ACHN (cell line): ENCODE measurements around the gene GRPEL2.
"Not testable (repeated sequence)": the region's sequence is repeated elsewhere in the genome, so short reads cannot be mapped to it uniquely, and the experiment has no call there.

Experiments used
- DNase-seq: peaks from one replicate; pipeline ENCODE4 v3.0.0-alpha.2; 2015
- in situ Hi-C: cut with HindIII; loops from 2 replicates; pipeline ENCODE4 v1.10.0; 2017; ENCODE audit warnings: low sequenced_read_pairs, low pct_ligation_motif_present, low pct_unique_long_range_greater_than_20kb

GRPEL2 gene

GRCh38 chr5:149387081-149387631, 41.9 kb downstream of the GRPEL2 start:
- DNase-seq = no peak
- in situ Hi-C loops = no loop called here

DNA sequence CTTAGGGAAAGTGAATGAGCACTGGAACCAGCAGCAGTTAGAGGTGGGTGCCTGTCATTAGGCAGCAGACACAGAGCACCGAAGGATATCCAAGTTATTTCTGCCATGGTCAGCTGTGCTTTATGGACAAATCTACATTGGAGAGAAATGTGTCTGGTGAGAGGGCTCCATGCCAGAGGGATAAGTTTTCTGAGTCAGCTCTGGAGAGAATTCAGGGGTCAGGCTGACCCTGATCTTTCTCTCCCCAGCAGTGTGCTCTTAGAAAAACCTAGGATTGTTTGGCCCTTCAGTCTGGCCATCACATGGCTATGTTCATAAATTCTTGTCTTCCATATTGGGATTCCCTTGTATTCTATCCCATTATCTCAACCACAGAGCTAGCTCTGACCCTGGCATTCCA, 42.7 kb downstream of the GRPEL2 start:
- in situ Hi-C loops = no loop called here
- DNase-seq = no peak

DNA sequence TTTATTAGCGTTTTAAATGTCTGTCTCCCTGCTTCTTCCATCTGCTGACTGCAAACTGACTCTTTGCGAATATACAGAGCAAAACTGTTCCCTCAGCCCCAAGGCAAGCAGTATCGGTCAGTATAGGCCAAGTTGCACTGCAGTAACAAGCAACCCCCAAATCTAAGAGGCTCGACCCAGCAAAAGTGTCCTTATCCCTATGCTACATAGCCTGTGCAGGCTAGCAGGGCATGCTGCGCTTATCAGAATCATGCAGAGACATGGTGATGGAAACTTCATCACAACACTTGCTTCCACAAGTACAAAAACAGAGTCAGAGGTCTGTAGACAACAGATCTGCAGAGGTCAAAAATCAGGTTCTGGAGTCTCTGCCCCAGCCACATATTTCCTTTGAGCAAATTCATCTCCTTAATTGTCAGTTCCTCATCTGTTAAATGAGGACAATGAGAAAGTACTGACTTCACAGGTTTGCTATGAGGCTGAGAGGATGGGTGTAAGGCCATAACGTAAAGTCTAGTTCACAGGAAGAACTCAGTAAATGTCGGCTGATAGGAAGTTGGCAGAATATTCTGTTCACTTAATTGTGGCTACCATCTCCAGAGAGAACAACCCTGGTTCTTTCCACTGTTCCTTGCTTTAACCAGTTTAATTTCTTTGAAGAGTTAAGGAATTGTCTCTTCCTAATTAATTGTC, 43.3 kb downstream of the GRPEL2 start:
- DNase-seq = no peak
- in situ Hi-C loops = no loop called here

- in situ Hi-C loops = no loop called here
- DNase-seq = no peak
These were observed 44.5 kb downstream of the GRPEL2 start for GRCh38 chr5:149389552-149390495.

DNA sequence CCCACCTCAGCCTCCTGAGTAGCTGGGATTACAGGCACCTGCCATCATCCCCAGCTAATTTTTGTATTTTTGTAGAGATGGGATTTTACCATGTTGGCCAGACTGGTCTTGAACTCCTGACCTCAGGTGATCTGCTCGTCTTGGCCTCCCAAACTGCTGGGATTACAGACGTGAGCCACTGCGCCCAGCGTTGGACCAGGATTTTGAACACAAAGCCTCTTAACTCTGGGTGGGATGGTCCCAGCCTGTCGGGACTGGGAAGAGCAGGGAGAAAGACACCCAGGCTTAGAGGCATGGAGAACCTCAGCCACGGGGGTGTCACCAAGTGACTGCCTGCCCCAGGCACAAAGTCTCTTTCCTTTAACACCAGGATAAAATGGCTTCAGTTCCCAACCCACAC, 45.8 kb downstream of the GRPEL2 start:
- DNase-seq, in situ Hi-C loops: not testable (repeated sequence)

DNA sequence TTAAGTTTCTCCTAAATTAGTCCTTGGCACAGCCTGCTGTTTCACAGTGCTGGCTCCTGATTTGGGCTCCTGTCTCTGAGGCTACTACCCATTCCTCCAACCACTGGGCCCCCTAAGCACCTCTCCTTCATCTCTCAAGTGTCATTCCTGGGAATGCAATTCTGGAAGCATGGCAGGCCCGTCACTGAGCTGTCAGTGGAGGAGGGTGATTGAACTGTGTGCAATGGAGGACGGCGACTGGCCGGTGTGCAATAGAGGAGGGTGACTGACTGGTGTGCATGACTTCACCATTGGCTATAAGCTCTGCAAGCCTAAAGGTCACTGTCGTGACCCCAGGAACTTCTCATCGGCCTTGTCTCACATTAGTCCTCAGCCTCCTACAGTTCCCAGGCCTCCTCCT, 46.2 kb downstream of the GRPEL2 start:
- DNase-seq = no peak

DNA sequence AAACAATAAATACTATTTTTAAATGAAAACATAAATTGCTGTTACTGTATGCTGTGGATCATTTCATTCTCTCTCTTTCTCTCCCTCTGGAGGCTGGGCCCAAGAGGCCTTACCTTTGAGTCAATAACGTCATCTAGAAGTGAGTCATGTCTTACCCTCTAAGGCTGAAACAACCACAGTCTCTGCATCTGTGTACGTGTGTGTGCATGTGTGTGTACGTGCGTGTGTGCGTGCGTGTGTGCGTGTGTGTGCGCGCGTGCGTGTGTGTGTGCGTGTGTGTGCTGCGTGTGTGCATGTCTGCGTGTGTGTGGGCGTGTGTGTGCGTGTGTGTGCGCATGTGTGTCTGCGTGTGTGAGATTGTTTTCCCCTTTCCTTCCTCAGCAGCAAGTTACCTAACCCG, 47.4 kb downstream of the GRPEL2 start:
- peak; percentile 45 for DNase-seq
- in situ Hi-C loops = no loop called here

More for the DNA sequence above, 46.2 kb downstream of the GRPEL2 start:
- in situ Hi-C loops = no loop called here

DNA sequence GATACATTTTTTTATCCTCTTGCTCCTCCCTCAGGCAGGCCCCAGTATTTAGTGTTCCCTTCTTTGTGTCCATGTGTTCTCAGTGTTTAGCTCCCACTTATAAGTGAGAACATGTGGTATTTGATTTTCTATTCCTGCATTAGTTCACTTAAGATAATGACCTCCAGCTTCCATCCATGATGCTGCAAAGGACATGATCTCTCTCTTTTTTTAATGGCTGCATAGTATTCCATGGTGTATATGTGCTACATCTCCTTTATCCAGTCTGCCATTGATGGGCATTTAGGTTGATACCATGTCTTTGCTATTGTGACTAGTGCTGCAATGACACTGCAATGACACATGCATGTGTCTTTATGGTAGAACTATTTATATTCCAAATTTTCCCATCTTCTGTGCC, 49.7 kb downstream of the GRPEL2 start:
- in situ Hi-C loops, DNase-seq: not testable (repeated sequence)

DNA sequence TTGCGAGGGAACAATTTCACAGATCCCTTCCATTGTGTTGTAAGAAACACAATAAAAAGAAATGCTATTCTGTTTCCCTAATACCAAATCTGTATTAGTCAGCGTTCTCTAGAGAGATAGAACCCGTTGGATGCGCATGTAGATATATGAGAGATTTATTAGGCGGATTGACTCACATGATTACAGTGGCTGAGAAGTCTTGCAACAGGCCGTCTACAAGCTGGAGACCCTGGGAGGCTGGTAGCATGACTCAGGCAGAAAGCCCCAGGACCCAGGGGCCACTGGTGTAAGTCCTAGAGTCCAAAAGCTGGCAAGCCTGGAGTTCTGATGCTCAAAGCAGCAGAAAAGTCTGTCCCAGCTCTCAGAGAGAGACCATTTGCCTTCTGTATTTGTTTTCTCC, 52.2 kb downstream of the GRPEL2 start:
- no peak for DNase-seq
- in situ Hi-C loops = no loop called here

DNA sequence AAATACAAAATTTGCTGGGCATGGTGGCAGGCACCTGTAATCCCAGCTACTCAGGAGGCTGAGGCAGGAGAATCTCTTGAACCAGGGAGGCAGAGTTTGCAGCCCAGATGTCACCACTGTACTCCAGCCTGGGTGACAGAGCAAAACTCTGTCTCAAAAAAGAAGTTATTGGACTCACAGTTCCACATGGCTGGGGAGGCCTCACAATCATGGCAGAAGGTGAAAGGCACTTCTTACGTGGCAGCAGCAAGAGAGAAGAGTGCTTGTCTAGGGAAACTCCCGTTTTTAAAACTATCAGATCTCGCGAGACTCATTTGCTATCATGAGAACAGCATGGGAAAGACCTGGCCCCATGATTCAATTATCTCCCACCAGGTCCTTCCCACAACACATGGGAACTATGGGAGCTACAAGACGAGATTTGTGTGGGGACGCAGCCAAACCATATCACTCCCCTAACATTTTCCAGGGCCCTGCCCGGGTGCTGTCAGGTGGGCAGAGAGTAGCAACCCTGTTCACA, 53.5 kb downstream of the GRPEL2 start:
- DNase-seq, in situ Hi-C loops: not testable (repeated sequence)

DNA sequence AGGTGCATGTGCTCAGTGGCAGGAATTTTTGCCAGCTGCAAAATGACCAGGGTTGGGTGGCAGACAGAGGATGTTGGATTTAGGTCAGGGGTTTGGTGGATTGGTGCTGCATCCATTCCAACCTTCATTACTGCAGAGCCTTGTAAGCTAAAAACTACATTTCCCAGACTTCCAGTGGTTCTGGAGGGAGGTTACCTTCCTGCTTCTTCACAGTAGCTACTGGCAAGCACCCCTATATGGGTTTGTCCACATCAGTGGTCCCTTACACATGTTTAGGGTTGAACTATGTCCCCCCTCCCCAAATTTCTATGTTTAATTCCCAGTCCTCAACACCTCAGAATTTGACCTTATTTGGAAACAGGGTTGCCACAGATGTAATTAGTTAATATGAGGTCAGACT, 54.5 kb downstream of the GRPEL2 start:
- DNase-seq = no peak
- in situ Hi-C loops = no loop called here

GRCh38 chr5:149400304-149400703, 55.0 kb downstream of the GRPEL2 start:
- in situ Hi-C loops = no loop called here
- no peak for DNase-seq

DNA sequence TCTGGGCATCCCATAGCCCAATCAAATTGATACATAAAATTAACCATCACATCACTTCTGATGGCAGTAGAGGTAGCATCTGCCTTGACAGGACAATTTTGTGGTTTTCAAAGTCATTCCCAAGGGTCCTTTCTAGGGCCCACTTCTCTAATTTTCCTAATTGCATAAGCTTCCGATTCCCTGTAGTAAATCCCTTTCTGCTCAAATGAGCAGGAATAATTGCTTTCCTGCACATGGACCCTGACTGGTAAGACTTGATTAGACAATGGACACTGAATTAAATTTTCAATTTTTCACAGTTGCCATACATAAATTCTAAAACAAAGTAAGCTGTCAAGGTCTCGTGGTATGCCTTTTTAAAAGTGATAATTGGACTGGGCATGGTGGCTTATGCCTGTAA, 55.8 kb downstream of the GRPEL2 start:
- in situ Hi-C loops = no loop called here
- DNase-seq = no peak

DNA sequence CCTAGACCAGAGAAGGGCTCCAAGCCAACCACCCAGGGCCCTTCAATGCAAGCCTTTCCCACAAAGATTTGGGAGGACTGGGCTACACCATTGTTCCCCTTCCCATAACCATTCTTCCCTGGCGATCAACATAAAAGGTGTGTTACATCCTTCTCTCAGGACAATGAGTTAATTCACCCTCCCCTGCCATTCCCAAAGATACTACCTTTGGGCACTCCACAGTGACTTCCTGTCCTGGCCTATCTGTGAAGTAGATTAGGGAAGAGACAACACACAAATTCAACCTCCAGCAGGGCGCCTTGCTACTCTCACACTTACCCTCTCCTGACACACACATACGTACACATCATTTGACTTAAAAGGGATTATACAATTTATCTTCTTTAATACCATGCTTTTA, 57.0 kb downstream of the GRPEL2 start:
- in situ Hi-C loops = no loop called here
- DNase-seq = no peak
